DND-41 (cell line): ENCODE results near the gene CENPVL2.
"Not testable (repeated sequence)": the region's sequence is repeated elsewhere in the genome, so short reads cannot be mapped to it uniquely, and the experiment has no call there.

Experiments used
- ATAC-seq: fragments of 200-7000 bp; cut with Tn5 transposase; 3 replicates; pipeline ENCODE4 v1.9.1; 2021; ENCODE audit warnings: low read depth; ENCODE audit not compliant: insufficient read depth
- DNase-seq: peaks from one replicate; pipeline ENCODE4 v3.0.0-alpha.2; 2020
- H2AFZ ChIP-seq: 2 replicates; pipeline ENCODE4 v1.6.0; 2012; ENCODE audit warnings: low read depth, low read length
- H3K27ac ChIP-seq: 2 replicates; pipeline ENCODE4 v1.5.1; 2012; ENCODE audit warnings: low read length, inconsistent platforms
- H3K27me3 ChIP-seq: fragments of 200-600 bp; sonication (generic); 2 replicates; pipeline ENCODE4 v1.6.0; 2012; ENCODE audit warnings: low read length, mild to moderate bottlenecking, inconsistent platforms; ENCODE audit not compliant: insufficient read depth, poor library complexity
- H3K36me3 ChIP-seq: 2 replicates; pipeline ENCODE4 v1.5.1; 2012; ENCODE audit warnings: low read length, inconsistent platforms; ENCODE audit not compliant: insufficient read depth
- H3K4me1 ChIP-seq: 2 replicates; pipeline ENCODE4 v1.5.1; 2012; ENCODE audit warnings: mild to moderate bottlenecking, low read length; ENCODE audit not compliant: insufficient read depth
- H3K4me2 ChIP-seq: 2 replicates; pipeline ENCODE4 v1.6.0; 2012; ENCODE audit warnings: mild to moderate bottlenecking, moderate library complexity, low read length, inconsistent platforms; ENCODE audit not compliant: insufficient read depth
- H3K4me3 ChIP-seq, 2 experiments: fragments of 200-600 bp in 1 of 2; shearing (Covaris generic) in 1 of 2; 2 replicates each; pipeline ENCODE4 v1.5.1; 2012 to 2016; ENCODE audit warnings: inconsistent platforms in 2 of 2, low read length in 2 of 2, mild to moderate bottlenecking in 2 of 2, low read depth in 1 of 2, moderate library complexity in 1 of 2
- H3K79me2 ChIP-seq: 2 replicates; pipeline ENCODE4 v1.6.0; 2012; ENCODE audit warnings: low read length, inconsistent platforms; ENCODE audit not compliant: insufficient read depth
- H3K9ac ChIP-seq: 2 replicates; pipeline ENCODE4 v1.6.0; 2012; ENCODE audit warnings: low read depth, mild to moderate bottlenecking, inconsistent platforms, low read length, moderate library complexity
- H3K9me3 ChIP-seq: 2 replicates; pipeline ENCODE4 v1.5.1; 2012; ENCODE audit warnings: low read length, moderate library complexity, mild to moderate bottlenecking, inconsistent platforms; ENCODE audit not compliant: insufficient read depth, severe bottlenecking
- H4K20me1 ChIP-seq: 2 replicates; pipeline ENCODE4 v1.6.0; 2012; ENCODE audit warnings: low read length; ENCODE audit not compliant: insufficient read depth
- EZH2 ChIP-seq: IDR thresholded peaks from 3 replicates; pipeline ENCODE4 v1.6.1; 2012; ENCODE audit warnings: borderline replicate concordance, low read depth, mild to moderate bottlenecking, moderate library complexity, low read length, inconsistent platforms; ENCODE audit not compliant: severe bottlenecking
- TF ChIP-seq, protein P1 (sequence below): IDR thresholded peaks from 2 replicates; pipeline ENCODE4 v1.5.1; 2012; ENCODE audit warnings: borderline replicate concordance, low read length, moderate library complexity, mild to moderate bottlenecking; ENCODE audit not compliant: poor library complexity, severe bottlenecking; ENCODE audit errors: extremely low read depth

The CENPVL2 gene

DNA sequence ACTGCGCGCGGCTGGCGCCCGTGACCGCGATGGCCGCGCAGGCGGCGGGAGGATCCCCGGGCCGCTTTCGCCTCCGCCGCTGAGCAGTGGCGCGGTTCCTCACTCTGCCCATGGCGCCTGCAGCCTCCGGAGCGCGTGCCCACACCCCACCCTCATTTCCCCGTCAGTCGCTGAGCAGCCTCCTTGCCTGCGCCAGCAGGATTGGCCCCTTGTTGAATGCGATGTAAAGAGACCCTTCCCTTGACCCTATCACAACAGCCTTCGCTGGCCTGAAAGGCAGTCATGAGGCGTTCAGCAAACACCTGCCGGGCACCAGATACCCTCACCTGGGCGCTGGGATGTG lies at the start of gene CENPVL2:
TSS of gene CENPVL2 (minus strand) at position 112 of the 343 bp plus-strand sequence. CDS start at position 112, 0 bp downstream.
- H3K9ac ChIP-seq, H3K36me3 ChIP-seq, H4K20me1 ChIP-seq, H3K9me3 ChIP-seq, H3K79me2 ChIP-seq, DNase-seq, H3K27me3 ChIP-seq, H2AFZ ChIP-seq, H3K27ac ChIP-seq, H3K4me1 ChIP-seq, ATAC-seq, H3K4me3 ChIP-seq, H3K4me2 ChIP-seq: not testable (repeated sequence)

DNA sequence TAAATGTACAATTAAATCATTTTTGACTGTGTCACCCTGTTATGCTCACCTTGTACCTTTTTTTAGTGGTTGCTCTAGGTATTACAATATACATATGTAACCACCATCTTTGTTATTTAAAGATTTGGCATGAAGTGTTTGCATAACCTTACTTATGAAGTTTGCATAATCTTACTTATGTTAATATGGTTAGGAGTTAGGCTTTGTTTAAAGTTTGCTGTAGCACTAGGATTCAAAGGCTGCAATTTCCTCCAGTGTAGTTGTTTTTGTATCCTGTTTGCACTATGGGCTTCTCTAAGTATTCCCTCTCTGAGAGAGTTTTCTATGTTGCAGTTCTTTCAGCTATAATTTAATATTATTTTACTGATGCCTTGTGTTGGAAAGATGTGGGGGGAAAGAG lies 45.6 kb upstream of the CENPVL2 start:
- H3K36me3 ChIP-seq, result no peaks in the 10 kb centered on the region
- no peak overlapping the region for H3K4me2 ChIP-seq
- H3K27ac ChIP-seq, result no peak overlapping the region
- no peak overlapping the region for H3K9ac ChIP-seq
- no peaks in the 10 kb centered on the region for H3K9me3 ChIP-seq
- no peaks in the 10 kb centered on the region for H3K27me3 ChIP-seq
- no peaks in the 10 kb centered on the region for H3K79me2 ChIP-seq
- H3K4me3 ChIP-seq, result no peak overlapping the region
- no peak for TF ChIP-seq EZH2
- TF ChIP-seq, protein P1, sequence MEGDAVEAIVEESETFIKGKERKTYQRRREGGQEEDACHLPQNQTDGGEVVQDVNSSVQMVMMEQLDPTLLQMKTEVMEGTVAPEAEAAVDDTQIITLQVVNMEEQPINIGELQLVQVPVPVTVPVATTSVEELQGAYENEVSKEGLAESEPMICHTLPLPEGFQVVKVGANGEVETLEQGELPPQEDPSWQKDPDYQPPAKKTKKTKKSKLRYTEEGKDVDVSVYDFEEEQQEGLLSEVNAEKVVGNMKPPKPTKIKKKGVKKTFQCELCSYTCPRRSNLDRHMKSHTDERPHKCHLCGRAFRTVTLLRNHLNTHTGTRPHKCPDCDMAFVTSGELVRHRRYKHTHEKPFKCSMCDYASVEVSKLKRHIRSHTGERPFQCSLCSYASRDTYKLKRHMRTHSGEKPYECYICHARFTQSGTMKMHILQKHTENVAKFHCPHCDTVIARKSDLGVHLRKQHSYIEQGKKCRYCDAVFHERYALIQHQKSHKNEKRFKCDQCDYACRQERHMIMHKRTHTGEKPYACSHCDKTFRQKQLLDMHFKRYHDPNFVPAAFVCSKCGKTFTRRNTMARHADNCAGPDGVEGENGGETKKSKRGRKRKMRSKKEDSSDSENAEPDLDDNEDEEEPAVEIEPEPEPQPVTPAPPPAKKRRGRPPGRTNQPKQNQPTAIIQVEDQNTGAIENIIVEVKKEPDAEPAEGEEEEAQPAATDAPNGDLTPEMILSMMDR, result no peak
- ATAC-seq (no peak), DNase-seq (no peak)
- H3K4me1 ChIP-seq, result no peaks in the 10 kb centered on the region
- H2AFZ ChIP-seq, result no peak overlapping the region
- H4K20me1 ChIP-seq, result no peaks in the 10 kb centered on the region

DNA sequence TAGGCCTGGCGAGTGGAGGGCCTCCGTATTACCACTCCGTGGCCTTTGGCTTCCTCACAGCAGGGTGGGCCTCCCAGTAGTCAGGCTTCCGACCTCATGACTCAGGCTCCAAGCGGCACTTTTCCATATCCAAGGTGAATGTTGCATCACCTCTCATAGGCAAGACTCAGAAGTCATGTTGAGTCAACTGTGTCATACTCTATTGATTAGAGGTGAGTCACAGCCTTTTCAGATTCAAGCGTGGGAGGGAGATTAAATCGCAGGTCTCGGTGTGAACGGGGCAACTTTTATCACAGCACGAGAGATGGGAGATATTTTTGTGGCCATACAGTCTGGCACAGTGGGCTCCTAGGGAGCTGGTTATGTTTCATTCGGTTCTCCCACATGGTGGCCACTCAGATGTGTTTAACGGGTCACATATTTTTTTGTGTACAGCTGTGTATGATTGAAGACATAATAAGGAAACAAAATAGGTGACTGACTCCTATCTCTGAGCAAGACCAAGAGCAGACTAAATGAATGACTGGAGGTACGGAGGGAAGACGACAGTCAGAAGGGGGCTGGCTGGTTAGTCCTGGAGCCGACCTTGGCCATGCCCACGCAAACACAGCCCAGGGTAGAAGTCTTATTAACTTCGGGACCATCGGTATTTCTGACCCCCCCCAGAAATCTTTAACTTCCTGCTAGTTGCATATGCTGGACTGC lies 30.5 kb upstream of the CENPVL2 start:
- H3K9me3 ChIP-seq, H3K27me3 ChIP-seq, H3K36me3 ChIP-seq, H3K79me2 ChIP-seq, DNase-seq, H3K4me2 ChIP-seq, H3K27ac ChIP-seq, H2AFZ ChIP-seq, H3K4me3 ChIP-seq, ATAC-seq, H3K9ac ChIP-seq, H3K4me1 ChIP-seq, H4K20me1 ChIP-seq: not testable (repeated sequence)

DNA sequence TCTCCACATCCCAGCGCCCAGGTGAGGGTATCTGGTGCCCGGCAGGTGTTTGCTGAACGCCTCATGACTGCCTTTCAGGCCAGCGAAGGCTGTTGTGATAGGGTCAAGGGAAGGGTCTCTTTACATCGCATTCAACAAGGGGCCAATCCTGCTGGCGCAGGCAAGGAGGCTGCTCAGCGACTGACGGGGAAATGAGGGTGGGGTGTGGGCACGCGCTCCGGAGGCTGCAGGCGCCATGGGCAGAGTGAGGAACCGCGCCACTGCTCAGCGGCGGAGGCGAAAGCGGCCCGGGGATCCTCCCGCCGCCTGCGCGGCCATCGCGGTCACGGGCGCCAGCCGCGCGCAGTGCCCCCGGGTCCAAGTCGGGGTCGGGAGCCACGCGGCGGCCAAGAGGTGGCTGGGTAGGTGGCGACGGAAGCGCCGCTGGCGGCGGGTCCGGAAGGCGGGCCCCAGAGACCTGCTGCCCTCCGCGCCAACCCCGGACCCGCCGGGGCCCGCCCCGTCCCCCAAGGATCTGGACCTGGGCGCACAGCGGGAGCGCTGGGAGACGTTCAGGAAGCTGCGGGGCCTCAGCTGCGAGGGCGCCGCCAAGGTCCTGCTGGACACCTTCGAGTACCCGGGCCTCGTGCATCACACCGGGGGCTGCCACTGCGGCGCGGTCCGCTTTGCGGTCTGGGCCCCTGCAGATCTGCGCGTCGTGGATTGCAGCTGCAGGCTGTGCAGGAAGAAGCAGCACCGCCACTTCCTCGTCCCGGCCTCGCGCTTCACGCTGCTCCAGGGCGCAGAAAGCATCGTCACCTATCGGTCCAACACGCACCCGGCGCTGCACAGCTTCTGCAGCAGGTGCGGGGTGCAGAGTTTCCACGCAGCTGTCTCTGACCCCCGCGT lies 27.9 kb upstream of the CENPVL2 start, which contains the start of gene CENPVL1:
TSS of gene CENPVL1 (plus strand) at position 236 of the 888 bp plus-strand sequence. CDS start at position 236, 0 bp downstream.
- not testable (repeated sequence) for H3K27me3 ChIP-seq, ATAC-seq, H3K79me2 ChIP-seq

DNA sequence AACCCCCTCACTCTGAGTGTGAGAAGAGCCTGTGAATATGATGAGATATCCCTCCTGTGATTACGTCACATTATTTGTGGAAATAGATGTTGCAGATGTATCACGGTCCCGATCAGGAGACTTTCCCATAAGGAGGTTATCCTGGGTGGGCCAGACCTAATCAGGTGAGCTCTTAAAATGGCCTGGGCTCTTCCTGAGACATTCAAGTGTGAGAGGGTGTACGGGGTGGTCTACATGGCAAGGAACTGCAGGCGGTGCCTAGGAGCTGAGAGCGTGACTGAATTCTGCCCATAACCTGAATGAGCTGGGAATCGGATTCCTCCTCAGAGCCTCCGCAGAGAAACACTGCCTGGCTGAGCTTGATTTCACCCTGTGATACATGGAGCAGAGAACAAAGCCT lies 14.8 kb upstream of the CENPVL2 start:
- Histone ChIP-seq H3K36me3 (no peaks in the 10 kb centered on the region), H3K27me3 (no peaks in the 10 kb centered on the region), H3K4me3 (no peak overlapping the region), H3K27ac (no peak overlapping the region), H4K20me1 (no peaks in the 10 kb centered on the region), H2AFZ (no peak overlapping the region), H3K9ac (no peak overlapping the region), H3K4me2 (no peak overlapping the region), H3K4me1 (no peaks in the 10 kb centered on the region), H3K9me3 (no peaks in the 10 kb centered on the region), H3K79me2 (no peaks in the 10 kb centered on the region)
- ATAC-seq, result no peak
- TF ChIP-seq, protein P1, result no peak
- TF ChIP-seq EZH2, result no peak
- DNase-seq, result no peak

More for the DNA sequence above, 27.9 kb upstream of the CENPVL2 start, which contains the start of gene CENPVL1:
- DNase-seq, H3K9ac ChIP-seq, H3K9me3 ChIP-seq, H3K36me3 ChIP-seq, H3K4me2 ChIP-seq, H2AFZ ChIP-seq, H3K4me3 ChIP-seq, H3K4me1 ChIP-seq, H3K27ac ChIP-seq, H4K20me1 ChIP-seq: not testable (repeated sequence)
